Astrocyte of the cerebellum (primary cell): ENCODE results near the gene CABCOCO1.

Source experiments
- DNase-seq: peaks from one replicate; pipeline ENCODE4 v3.0.0-alpha.2; 2011; ENCODE audit warnings: low read depth
- H3K4me3 ChIP-seq: 2 replicates; pipeline ENCODE4 v1.5.1; 2011; ENCODE audit warnings: mild to moderate bottlenecking, low read depth, low read length, moderate library complexity
- CTCF ChIP-seq: IDR thresholded peaks from 2 replicates; pipeline ENCODE4 v1.5.1; 2012; ENCODE audit warnings: low read length, low read depth, moderate library complexity, mild to moderate bottlenecking; ENCODE audit errors: missing control alignments
- in situ Hi-C: cut with HindIII; loops from 2 replicates; pipeline ENCODE4 v1.10.0; 2017; ENCODE audit warnings: low sequenced_read_pairs

The CABCOCO1 gene

GRCh38 chr10:61812052-61812721 is 149.5 kb downstream of the CABCOCO1 start:
- in situ Hi-C loops, result no loop called here

DNA sequence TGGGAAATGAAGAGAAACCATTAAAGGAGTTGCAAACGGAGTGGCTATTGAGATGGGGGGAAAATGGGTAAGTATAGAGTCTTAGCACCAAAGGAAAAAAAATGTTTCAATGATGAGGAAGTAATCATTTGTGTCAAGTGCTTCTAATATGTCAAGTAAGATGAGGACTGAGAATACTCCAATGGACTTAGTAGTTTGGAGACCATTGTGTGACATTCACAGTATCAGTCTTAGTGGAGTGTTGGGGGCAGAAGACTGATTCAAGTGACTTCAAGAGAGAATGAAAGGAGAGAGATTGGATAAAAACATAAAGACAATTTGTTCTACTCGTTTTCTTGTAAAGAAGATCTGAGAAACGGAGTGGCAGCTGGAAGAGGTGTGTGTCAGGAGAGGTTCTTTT is 150.2 kb downstream of the CABCOCO1 start:
- H3K4me3 ChIP-seq, result no peak overlapping the region
- in situ Hi-C loops, result no loop called here
- no peak for TF ChIP-seq CTCF
- no peak for DNase-seq

More at GRCh38 chr10:61812052-61812721, 149.5 kb downstream of the CABCOCO1 start:
- DNase-seq, result no peak
- H3K4me3 ChIP-seq, result no peak overlapping the region
- no peak for TF ChIP-seq CTCF

- DNase-seq, result no peak
- in situ Hi-C loops, result no loop called here
- H3K4me3 ChIP-seq, result no peak overlapping the region
- TF ChIP-seq CTCF, result no peak
Measured at GRCh38 chr10:61814160-61814559, 151.4 kb downstream of the CABCOCO1 start.

GRCh38 chr10:61815496-61815895 is 152.8 kb downstream of the CABCOCO1 start:
- in situ Hi-C loops, result no loop called here
- no peak for DNase-seq
- no peak overlapping the region for H3K4me3 ChIP-seq
- TF ChIP-seq CTCF, result no peak
